Endothelial cell of umbilical vein (primary cell): ENCODE results near the gene RBMS3.

Experiments
- EZH2 ChIP-seq: IDR thresholded peaks from 2 replicates; pipeline ENCODE4 v1.6.1; 2012; ENCODE audit warnings: borderline replicate concordance, low read depth, mild to moderate bottlenecking, moderate library complexity, low read length, inconsistent platforms; ENCODE audit not compliant: severe bottlenecking
- FOS ChIP-seq: IDR thresholded peaks from 2 replicates; pipeline ENCODE4 v1.6.1; 2011; ENCODE audit warnings: mild to moderate bottlenecking, low read length, moderate library complexity, borderline replicate concordance; ENCODE audit not compliant: insufficient read depth
- GATA2 ChIP-seq: IDR thresholded peaks from 2 replicates; pipeline ENCODE4 v1.7.0; 2011; ENCODE audit warnings: low read depth, mild to moderate bottlenecking, moderate library complexity, mixed read lengths, low read length; ENCODE audit not compliant: insufficient read length, insufficient read depth
- JUN ChIP-seq: IDR thresholded peaks from 2 replicates; pipeline ENCODE4 v1.6.1; 2011; ENCODE audit warnings: borderline replicate concordance, low read depth; ENCODE audit not compliant: insufficient read length, insufficient read depth
- MYC ChIP-seq: IDR thresholded peaks from one replicate; pipeline ENCODE4 v1.6.1; 2011; ENCODE audit warnings: mild to moderate bottlenecking, low read depth, low read length
- POLR2A ChIP-seq: IDR thresholded peaks from 2 replicates; pipeline ENCODE4 v1.6.1; 2012; ENCODE audit warnings: low read depth, mild to moderate bottlenecking, control low read depth, low read length
- POLR2AphosphoS5 ChIP-seq: IDR thresholded peaks from 2 replicates; pipeline ENCODE4 v1.6.1; 2012; ENCODE audit warnings: low read depth, mild to moderate bottlenecking, control low read depth, low read length, moderate library complexity; ENCODE audit not compliant: insufficient read depth
- TF ChIP-seq, protein P1 (sequence below), 2 donors: IDR thresholded peaks; 1 replicate in 1 of 2; 2 replicates in 1 of 2; pipeline ENCODE4 v1.5.1; 2011; ENCODE audit warnings: low read length in 2 of 2, mild to moderate bottlenecking in 2 of 2, moderate library complexity in 2 of 2, control low read depth in 1 of 2, inconsistent platforms in 1 of 2, low read depth in 1 of 2; ENCODE audit not compliant: insufficient read depth in 1 of 2; ENCODE audit errors: extremely low read depth in 1 of 2
- TF ChIP-seq, protein P2 (sequence below): IDR thresholded peaks from 2 replicates; pipeline ENCODE4 v1.6.1; 2011; ENCODE audit not compliant: insufficient read depth, insufficient read length

DNA sequence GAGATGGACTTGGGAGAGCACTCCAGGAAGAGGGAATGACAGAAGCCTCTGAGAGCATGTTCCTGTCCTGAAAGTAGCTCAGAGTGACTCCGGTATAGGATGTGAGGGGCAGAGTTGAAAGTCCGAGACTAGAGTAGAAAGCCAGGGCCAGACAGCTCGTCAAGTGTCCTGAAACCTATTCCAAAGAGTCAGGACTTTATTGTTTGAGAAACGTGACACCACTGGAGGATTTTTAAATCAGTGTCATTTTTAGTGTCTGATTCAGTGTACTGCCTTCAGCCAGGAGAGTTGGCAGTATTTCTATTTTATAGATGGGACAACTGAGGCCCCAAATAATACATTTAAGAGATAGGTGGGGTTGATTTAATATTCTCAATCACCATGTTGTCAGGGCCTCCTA lies 1.6 kb upstream of the RBMS3 start:
- TF ChIP-seq EZH2, result no peak
- TF ChIP-seq, protein P1, sequence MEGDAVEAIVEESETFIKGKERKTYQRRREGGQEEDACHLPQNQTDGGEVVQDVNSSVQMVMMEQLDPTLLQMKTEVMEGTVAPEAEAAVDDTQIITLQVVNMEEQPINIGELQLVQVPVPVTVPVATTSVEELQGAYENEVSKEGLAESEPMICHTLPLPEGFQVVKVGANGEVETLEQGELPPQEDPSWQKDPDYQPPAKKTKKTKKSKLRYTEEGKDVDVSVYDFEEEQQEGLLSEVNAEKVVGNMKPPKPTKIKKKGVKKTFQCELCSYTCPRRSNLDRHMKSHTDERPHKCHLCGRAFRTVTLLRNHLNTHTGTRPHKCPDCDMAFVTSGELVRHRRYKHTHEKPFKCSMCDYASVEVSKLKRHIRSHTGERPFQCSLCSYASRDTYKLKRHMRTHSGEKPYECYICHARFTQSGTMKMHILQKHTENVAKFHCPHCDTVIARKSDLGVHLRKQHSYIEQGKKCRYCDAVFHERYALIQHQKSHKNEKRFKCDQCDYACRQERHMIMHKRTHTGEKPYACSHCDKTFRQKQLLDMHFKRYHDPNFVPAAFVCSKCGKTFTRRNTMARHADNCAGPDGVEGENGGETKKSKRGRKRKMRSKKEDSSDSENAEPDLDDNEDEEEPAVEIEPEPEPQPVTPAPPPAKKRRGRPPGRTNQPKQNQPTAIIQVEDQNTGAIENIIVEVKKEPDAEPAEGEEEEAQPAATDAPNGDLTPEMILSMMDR (IDR thresholded peaks at IDR 0.05; ENCODE audit: extremely low read depth in 1 of 2, insufficient read depth in 1 of 2, low read depth in 1 of 2, low read length in 2 of 2), result no peak
- no peak for TF ChIP-seq POLR2AphosphoS5
- no peak for TF ChIP-seq POLR2A
- TF ChIP-seq, protein P2, sequence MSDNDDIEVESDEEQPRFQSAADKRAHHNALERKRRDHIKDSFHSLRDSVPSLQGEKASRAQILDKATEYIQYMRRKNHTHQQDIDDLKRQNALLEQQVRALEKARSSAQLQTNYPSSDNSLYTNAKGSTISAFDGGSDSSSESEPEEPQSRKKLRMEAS, result no peak
- TF ChIP-seq MYC, result no peak
- no peak for TF ChIP-seq GATA2
- no peak for TF ChIP-seq FOS
- TF ChIP-seq JUN, result no peak
